NCI-H2107 (cell line): ENCODE results near the gene ALDH1A3.

Experiments used
- DNase-seq: peaks from one replicate; lab custom pipeline; 2025; lab: John Stamatoyannopoulos, UW

ALDH1A3 gene

GRCh38 chr15:100925480-100925879, 45.8 kb downstream of the ALDH1A3 start:
- no peak for DNase-seq

DNA sequence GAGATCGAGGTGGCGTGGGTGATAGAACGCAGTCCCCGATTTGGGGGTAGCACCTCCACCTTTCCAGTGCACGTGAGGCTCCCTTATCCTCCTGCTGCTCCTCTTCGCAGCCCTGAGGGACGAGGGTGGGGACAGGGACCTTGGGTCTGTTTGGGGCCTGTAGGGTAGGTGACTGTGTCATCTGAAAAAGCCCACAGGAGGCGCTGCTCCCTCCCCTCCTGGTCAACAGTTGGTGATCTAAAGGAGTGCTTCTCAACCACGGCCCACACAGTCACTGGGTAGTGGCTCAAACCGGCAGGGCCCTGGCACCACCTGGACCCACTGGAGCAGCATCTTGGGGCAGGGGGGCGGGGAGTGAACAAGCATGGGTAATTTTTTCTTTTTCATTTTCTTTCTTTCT, 46.6 kb downstream of the ALDH1A3 start:
- no peak for DNase-seq

DNA sequence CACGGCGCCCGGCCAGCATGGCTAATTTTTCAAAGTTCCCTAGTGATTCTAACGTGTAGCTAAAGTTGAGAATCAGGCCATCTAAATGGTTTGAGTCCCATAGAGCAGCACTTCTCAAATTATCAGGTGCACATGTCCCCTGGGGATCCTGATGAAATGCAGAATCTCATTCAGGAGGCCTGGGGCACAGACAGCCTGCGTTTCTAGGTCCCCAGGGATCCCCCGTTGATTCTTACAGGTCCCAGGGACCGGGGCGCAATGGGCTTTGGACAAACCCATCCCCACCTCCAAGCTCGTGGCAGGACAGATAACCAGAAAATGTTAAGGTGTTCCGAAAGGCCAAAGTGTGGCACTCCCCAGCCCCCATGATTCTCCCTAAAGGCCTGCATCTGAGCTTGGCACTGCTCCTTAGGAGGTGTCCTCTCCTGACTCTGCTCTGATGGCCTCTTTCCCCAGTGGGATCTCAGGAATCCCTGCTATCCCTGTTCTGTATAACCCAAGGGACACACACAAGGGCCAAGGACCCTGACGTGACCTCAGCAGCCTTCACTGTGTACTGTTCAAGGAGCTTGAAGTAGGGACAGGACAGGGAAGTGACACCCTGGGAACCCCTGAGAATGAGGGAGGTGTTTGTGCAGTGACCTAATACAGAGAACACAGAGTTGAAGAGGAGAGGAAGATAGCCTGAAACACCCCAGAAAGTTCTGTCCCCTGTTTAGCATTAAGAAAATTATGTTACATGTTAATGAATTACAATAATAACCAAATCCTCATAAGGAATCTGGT, 47.5 kb downstream of the ALDH1A3 start:
- no peak for DNase-seq

- no peak for DNase-seq
Measured at GRCh38 chr15:100928632-100929280, 49.1 kb downstream of the ALDH1A3 start.

GRCh38 chr15:100929641-100930042, 50.0 kb downstream of the ALDH1A3 start:
- no peak for DNase-seq

DNA sequence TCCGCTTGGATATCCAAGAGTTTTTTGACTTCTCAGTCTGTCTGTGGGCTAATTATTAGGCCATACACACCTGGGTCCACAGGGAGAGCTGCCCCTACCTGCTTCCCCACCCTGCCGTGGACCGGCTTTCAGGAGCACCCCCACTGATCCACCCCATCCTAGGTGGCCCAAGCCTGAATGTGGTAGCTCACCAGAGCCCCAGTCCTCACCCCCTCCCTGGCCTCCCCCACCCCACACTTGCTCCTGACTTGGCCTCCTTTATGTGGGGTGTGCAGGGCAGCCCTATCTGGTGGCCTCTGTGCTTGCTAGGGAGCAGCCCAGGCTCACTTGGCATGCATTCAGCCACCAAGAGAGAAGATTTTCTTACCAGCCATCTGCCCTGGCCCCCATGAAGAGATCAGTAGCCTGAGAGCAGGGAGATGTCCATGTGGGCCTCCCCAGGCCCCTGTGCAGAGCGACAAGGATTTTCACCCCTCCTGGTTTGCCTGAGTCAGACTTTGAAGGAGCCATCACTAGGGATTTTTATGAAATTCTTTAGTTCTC, 50.7 kb downstream of the ALDH1A3 start:
- no peak for DNase-seq

DNA sequence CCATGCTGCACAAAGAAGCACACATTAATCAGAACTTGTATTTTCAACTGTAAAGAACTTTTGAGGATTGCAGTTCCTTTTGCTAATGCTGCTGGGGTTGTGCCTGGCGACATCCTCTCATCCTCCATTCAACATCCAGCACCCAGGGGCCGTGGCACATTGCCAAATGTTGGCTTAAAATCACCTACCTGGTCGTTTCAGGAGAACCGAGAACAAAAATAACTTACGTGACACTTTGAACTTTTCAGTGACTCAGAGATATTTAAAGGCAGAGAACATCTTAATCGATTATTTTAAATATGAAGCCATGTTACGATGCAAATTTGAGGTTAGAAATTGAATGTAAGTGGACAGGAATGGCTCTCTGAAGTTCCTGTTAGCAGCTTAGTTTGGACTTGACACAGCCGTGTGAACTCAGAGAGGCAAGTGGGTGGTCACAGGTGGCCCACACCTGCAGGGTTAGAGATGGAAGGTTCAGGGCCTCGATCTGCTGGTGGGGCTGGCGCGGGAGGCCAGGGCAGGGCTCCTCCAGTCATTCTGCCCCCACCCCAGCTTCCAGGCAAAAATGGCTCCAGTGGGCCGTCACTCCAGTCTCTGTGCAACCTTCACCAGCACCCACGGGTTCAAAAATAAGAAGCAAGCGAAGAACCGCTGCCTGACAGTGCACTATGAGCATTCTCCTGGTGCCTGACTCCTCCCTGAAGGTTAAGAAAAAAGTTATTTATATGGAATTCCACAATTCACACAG, 51.7 kb downstream of the ALDH1A3 start:
- no peak for DNase-seq

GRCh38 chr15:100932676-100933348, 53.2 kb downstream of the ALDH1A3 start:
- no peak for DNase-seq

DNA sequence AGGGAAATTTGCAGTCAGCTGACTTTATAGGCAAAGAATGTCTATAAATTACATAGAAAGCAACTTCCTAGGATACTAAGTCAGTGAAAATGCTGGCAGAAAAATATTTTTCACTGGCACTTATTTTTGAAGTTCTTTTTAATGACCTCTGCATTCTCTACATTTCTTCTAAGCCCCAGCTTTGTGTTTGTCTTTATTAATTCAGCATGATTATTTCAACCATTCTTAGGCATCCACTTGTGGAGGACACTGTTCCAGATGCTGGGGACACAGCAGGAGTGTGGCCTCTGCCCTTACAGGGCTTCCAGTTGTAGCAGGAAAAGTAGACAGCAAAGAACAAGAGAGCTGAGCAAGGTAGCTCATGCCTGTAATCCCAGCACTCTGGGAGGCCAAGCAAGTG, 54.5 kb downstream of the ALDH1A3 start:
- no peak for DNase-seq

- no peak for DNase-seq
Measured at GRCh38 chr15:100934726-100935125, 55.1 kb downstream of the ALDH1A3 start.

- DNase-seq: no peak
Measured at GRCh38 chr15:100937171-100937570, 57.5 kb downstream of the ALDH1A3 start.

DNA sequence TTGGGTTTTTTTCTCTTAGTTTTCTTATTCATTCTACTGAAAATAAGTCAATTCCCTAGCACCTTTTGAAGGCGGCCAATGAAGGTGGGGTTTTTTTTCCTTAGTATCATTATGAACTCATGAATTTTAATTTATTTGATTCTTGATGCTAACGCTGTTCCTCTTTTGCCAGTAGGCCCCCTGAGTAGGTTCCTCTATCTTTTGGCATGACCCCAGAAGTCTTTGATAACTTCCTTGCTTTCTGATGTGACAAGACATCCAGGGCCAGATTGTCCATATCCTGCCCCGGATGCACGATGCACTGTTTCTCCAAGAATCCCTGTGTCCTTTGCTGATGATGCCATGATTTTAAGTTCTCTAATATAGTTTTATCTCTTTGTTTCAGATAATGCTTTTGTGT, 60.2 kb downstream of the ALDH1A3 start:
- DNase-seq: no peak

DNA sequence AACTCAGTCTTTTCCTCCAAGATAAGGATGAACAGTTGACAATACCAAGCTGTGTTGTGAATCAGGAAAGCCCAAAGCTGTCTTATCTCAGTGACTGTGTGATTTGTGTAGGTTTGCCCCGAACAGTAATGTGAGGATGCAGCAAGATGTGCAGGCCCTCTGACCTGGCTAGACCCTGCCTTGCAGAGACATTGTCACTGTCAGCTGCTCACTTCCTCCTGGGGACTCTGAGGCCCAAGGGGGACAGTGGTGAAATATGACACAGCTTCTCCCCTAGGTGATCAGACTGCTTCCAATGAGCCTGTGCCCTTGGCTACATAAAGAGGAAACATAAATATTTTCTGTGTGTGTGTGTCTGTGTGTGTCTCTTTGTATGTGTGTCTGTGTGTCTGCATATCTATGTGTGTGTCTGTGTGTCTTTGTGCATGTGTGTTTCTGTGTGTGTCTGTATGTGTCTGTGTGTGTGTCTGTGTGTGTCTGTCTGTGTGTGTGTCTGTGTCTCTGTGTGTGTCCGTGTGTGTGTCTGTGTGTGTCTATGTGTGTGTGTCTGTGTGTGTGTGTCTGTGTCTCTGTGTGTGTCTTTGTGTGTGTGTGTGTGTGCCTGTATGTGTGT, 61.2 kb downstream of the ALDH1A3 start:
- DNase-seq: no peak

GRCh38 chr15:100941536-100941935, 61.9 kb downstream of the ALDH1A3 start:
- DNase-seq: no peak

DNA sequence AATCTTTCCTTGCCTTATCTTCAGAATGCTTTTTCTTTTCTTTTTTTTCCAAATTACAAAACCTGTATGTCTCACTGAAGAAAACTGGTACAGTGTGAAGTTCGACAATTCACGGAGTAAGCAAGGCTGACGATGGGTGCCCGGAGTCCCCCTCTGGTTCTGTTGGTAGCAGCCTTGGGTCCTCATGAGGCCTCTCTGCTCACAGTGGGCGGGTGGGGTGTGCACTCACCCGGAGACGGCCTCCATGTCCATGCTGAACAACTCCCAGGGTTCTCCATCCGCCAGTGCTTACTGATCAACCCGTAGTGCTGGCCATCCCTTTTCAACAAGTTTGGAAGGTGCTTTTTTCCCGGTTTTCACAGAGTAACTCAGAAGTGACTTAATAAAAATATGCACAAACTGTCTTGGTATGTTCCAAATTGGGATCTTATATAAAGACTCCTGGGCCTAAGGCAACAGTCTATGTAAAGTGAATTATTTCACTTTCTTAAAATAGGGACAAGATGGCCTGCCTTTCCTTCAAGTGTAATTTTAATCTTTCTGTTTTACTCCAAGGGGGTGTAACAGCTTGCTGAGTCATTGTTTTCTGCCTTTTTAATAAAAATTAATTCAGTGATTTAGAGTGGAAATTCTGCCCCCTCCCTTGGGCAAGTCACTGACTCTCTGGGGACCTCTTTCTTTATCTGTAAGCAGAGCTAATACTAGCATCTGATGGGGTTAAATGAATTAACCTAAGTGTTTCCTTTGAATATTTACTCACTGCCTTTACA, 63.2 kb downstream of the ALDH1A3 start:
- DNase-seq: no peak

- no peak for DNase-seq
Measured at GRCh38 chr15:100944244-100944895, 64.7 kb downstream of the ALDH1A3 start.

GRCh38 chr15:100944986-100945385, 65.4 kb downstream of the ALDH1A3 start:
- DNase-seq: no peak

- DNase-seq: no peak
Measured at GRCh38 chr15:100947760-100948429, 68.3 kb downstream of the ALDH1A3 start.

DNA sequence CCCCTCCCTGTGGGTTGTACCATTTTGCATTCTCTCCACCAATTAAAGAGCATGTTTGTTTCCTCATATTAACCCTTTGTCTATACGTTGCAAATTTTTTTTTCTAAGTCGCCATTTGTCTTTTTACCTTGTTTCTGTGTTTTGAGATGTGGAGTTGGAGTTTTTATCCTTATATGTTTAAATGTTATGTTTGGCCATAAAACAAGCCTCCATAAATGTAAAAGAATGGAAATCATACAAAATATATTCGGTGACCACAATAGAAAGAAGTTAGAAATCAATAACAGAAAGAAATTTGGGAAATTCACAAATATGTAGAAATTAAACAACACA, 68.8 kb downstream of the ALDH1A3 start:
- DNase-seq: no peak

DNA sequence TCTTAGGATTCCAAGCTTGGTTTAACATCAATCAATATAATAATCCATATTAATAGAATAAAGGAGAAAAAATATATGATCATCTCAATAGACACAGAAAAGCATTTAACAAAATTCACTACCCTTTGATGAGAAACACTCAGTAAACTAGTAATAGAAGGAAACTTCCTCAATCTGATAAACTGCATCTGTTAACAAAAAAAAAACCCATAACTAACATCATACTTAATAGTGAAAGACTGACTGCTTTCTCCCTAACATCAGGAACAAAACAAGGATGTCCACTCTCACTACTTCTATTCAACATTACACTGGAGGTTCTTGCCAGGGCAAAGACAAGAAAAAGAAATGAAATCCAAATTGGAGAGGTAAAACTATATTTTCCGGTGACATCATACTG, 70.1 kb downstream of the ALDH1A3 start:
- no peak for DNase-seq
